ENCODE results near the gene TCAP. TPM values are rescaled to one million over a fixed set of nuclear protein-coding genes. Genes with fewer than 3 reads are reported as not detected.

The TCAP gene
- total RNA-seq, 1 donor = not detected

DNA sequence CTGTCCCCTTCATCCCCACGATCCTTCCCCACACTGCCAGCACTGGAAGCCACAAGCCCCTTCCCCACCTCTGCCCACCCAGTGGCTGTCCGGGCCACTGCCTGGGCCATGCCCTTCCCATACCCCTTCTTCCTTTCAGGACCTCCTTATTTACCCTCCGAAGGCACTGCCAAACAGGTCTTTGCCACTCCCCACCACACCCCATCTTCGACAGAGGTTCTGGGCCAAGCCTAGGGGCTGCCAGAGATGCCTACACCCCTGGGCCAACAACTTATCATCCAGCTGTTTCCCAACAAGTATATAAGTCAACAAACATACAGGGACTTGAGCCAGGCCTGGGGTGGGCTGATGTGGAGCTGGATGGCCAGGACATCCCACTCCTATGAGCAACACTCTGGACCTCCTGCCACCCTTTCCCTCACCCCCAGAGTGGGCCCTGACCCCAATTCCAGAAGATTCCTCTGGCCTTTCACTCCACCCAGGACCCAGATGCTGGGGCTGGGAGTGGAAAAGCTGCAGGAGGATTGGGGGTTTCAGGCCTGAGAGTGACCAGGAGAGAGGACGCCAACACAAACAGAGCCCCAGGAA is 39.9 kb upstream of the TCAP start:
- no peak for DNase-seq (ENCODE audit: low read depth)
- TF ChIP-seq, protein P1, sequence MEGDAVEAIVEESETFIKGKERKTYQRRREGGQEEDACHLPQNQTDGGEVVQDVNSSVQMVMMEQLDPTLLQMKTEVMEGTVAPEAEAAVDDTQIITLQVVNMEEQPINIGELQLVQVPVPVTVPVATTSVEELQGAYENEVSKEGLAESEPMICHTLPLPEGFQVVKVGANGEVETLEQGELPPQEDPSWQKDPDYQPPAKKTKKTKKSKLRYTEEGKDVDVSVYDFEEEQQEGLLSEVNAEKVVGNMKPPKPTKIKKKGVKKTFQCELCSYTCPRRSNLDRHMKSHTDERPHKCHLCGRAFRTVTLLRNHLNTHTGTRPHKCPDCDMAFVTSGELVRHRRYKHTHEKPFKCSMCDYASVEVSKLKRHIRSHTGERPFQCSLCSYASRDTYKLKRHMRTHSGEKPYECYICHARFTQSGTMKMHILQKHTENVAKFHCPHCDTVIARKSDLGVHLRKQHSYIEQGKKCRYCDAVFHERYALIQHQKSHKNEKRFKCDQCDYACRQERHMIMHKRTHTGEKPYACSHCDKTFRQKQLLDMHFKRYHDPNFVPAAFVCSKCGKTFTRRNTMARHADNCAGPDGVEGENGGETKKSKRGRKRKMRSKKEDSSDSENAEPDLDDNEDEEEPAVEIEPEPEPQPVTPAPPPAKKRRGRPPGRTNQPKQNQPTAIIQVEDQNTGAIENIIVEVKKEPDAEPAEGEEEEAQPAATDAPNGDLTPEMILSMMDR (IDR thresholded peaks at IDR 0.05; ENCODE audit: insufficient read depth, low read depth, low read length) = no peak
- H3K4me3 ChIP-seq (ENCODE audit: low read depth, low read length) = no peak overlapping the region

DNA sequence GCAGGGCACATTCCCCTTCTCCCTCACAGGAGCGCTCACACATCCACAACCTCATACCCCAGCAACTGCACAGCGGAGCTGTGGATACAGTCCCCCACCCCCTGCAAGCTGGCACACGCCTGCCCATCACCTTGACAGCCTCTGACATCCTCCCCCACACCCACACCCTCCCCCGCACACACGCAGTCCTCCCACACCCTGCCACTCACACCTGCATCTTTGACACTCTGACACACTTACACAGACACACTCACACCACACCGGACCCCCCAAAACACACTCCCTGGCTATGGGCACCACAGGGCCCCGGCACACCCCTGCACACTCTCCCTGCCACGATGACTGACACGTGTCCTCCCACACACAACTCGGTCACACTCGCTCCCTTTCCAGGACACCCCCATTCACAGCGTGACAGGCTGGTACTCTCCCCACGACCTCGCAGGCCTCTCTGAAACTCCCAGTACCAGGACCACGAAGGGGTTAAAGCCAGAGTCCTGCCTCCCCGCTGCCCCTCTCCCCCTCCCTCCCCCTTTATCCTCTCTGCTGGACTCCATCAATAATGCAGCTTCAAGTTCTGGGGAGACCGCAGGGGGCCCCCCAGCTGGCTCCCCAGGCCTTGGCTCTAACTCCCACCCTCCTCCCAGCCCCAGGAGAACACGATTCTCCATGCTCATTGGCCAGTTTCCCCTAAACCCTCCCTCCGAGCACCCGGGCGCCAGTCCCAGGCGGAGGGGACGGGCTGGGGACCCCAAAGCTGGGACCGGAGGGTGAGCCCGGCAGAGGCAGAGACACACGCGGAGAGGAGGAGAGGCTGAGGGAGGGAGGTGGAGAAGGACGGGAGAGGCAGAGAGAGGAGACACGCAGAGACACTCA is 38.7 kb upstream of the TCAP start, which contains the start of gene PPP1R1B:
PPP1R1B (plus strand) TSS at position 782 of the 876 bp plus-strand sequence. CDS start 441 bp downstream, outside the sequence.
- no peak within 1 kb of the TSS for H3K4me3 ChIP-seq (ENCODE audit: low read depth, low read length)
- DNase-seq (ENCODE audit: low read depth) = no peak
- TF ChIP-seq, protein P1 (IDR thresholded peaks at IDR 0.05; ENCODE audit: insufficient read depth, low read depth, low read length) = no peak

DNA sequence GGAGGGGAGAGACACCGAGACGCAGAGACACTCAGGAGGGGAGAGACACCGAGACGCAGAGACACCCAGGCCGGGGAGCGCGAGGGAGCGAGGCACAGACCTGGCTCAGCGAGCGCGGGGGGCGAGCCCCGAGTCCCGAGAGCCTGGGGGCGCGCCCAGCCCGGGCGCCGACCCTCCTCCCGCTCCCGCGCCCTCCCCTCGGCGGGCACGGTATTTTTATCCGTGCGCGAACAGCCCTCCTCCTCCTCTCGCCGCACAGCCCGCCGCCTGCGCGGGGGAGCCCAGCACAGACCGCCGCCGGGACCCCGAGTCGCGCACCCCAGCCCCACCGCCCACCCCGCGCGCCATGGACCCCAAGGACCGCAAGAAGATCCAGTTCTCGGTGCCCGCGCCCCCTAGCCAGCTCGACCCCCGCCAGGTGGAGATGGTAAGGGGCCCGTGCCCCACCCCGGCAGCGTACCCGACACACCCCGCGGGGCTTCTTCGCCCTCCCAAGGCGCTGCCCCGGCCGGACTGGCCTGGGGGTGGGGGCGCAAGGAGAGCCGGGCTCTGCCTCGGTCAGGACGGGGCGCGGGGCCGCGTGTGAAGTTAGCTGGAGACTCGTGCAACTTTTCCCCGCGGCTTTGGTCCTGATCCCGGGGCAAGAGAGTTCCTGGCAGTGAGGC is 38.0 kb upstream of the TCAP start:
- TF ChIP-seq, protein P1 (IDR thresholded peaks at IDR 0.05; ENCODE audit: insufficient read depth, low read depth, low read length) = no peak
- no peak overlapping the region for H3K4me3 ChIP-seq (ENCODE audit: low read depth, low read length)
- DNase-seq (ENCODE audit: low read depth) = no peak

DNA sequence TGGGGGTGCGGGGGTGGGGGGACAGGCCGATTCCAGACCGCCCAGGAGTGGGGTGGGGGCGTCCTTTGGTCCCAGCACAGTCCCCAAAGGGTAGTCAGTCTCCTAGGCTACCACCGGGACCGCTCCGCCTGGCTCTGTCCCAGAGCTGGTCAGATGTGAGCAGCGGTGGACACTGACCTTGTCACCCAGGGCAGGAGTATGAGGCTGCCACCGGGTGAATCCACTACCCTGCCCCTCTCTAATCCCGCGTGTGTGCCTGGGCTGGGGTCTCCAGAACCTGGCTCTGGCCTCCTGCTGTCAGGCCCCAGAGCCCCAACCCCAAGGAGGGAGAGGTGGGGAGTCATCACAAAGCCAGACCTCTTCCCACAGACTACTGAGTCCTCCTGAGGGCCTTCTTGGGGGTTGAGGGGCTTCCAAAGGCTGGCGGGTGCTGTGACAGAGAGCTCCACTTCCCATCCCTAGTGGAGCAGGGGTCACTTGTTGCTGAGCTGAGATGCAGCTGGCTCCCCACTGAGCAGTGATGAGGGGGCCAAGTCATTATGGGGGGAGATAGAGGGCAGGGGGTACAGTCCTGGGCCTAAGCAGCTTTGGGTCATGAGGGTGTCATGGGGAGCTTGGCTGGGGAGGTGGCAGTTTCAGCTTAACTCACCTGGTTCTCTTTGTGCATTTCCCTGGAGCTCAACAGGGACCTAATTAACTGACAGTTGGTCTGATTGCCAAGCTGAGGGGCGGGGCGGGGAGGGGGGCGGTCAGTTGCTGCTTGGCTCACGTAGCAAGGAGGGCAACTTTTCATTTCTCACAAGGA is 37.2 kb upstream of the TCAP start:
- TF ChIP-seq, protein P1 (IDR thresholded peaks at IDR 0.05; ENCODE audit: insufficient read depth, low read depth, low read length) = no peak
- DNase-seq (ENCODE audit: low read depth) = no peak
- no peak overlapping the region for H3K4me3 ChIP-seq (ENCODE audit: low read depth, low read length)

DNA sequence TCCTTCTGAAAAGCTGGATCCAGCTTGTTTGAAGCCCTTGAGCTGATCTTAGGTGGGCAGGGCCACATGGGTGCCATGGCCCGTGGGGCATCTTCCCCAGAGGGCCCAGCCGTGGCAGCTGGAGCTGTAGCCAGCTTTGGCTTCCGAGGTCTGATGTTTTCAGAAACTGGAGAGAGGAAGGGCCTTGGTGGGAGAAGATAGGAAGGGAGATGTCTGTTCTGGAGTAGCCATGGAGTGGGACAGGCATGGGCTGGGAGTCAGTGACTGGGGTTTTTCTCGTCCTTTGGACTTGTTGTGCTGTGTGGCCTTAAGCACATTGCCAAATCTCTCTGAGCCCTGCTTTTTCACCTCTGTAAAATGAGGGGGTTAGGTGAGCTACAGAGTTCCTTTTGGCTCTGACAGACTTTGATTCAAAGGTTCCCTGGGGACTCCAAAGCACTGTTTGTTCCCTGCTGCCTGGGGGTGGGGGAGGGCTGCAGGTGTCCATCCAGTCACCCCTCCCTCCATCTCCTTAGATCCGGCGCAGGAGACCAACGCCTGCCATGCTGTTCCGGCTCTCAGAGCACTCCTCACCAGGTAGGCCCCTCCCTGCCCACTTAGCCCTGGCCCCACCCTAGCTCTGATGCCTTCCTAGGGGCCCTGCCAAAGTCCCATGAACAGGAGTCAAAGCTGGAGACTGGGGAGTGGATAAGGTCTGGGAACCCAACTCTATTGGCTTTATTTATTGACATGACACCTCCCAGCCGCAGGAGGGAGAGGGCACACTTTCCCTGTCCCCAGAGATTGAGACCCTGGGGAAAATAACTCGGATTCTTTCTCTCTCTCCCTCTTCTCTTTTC is 36.3 kb upstream of the TCAP start:
- H3K4me3 ChIP-seq (ENCODE audit: low read depth, low read length) = no peak overlapping the region
- TF ChIP-seq, protein P1 (IDR thresholded peaks at IDR 0.05; ENCODE audit: insufficient read depth, low read depth, low read length) = no peak
- DNase-seq (ENCODE audit: low read depth) = no peak
